Endothelial cell of umbilical vein (primary cell): ENCODE measurements around the gene UVRAG. TPM values are rescaled to one million over a fixed set of nuclear protein-coding genes. Genes with fewer than 3 reads are reported as not detected.

Experiments used
- BruUV-seq: library from RNA; stranded (reverse); fragments of 400-500 nt; replicated peaks from 2 replicates; lab custom pipeline; 2021; lab: Mats Ljungman, UMichigan
- CTCF ChIA-PET: fragments of 300-600, 350-600 bp; sonication (Branson Sonifier 250); formaldehyde crosslinking; loops from one replicate; lab custom pipeline; 2021; ENCODE audit warnings: antibody characterized with exemption, inconsistent platforms; lab: Charles Lee
- POLR2A ChIA-PET: fragments of 300-600, 350-600 bp; sonication (Branson Sonifier 250); formaldehyde crosslinking; loops from one replicate; lab custom pipeline; 2021; ENCODE audit warnings: antibody characterized with exemption, inconsistent platforms; lab: Charles Lee
- DNase-seq: peaks from one replicate; pipeline ENCODE4 v3.0.0-alpha.2; 2011; ENCODE audit warnings: low read depth, low spot score
- FAIRE-seq: peaks from 2 replicates; lab custom pipeline; 2011; peaks lifted over from hg19 to GRCh38; lab: Jason Lieb, UNC
- H2AFZ ChIP-seq: 2 replicates; pipeline ENCODE4 v1.6.0; 2012; ENCODE audit warnings: low read depth, low read length, control low read depth, inconsistent platforms
- H3K27ac ChIP-seq: 2 replicates; pipeline ENCODE4 v1.5.1; 2011; ENCODE audit warnings: low read depth, mild to moderate bottlenecking, control low read depth, low read length, moderate library complexity; ENCODE audit not compliant: insufficient read depth
- H3K27me3 ChIP-seq, 2 experiments: 2 replicates each; pipeline versions ENCODE4 v1.6.0 to v1.6.1; 2011; ENCODE audit warnings: low read length in 2 of 2, mixed read lengths in 1 of 2; ENCODE audit not compliant: control insufficient read depth in 2 of 2, insufficient read depth in 2 of 2
- H3K36me3 ChIP-seq, 2 experiments: 2 replicates in 1 of 2; 3 replicates in 1 of 2; pipeline ENCODE4 v1.5.1; 2011; ENCODE audit warnings: low read length in 2 of 2, mild to moderate bottlenecking in 1 of 2, moderate library complexity in 1 of 2; ENCODE audit not compliant: control insufficient read depth in 2 of 2, insufficient read depth in 2 of 2; ENCODE audit errors: extremely low read depth in 1 of 2
- H3K4me1 ChIP-seq: 3 replicates; pipeline ENCODE4 v1.5.1; 2011; ENCODE audit warnings: mild to moderate bottlenecking, low read length; ENCODE audit not compliant: control insufficient read depth, insufficient read depth; ENCODE audit errors: extremely low read depth
- H3K4me2 ChIP-seq: 2 replicates; pipeline ENCODE4 v1.6.1; 2011; ENCODE audit warnings: low read length, control low read depth, mixed read lengths; ENCODE audit not compliant: insufficient read depth
- H3K4me3 ChIP-seq, 3 experiments: fragments of 200-600 bp in 1 of 3; sonication (generic), shearing (Covaris generic) in 1 of 3; replicated peaks in 1 of 3; 2 replicates each; pipeline ENCODE4 v1.5.1; 2011 to 2016; ENCODE audit warnings: control low read depth in 3 of 3, low read length in 3 of 3, mild to moderate bottlenecking in 2 of 3, inconsistent platforms in 1 of 3, low read depth in 1 of 3, moderate library complexity in 1 of 3; ENCODE audit not compliant: insufficient read depth in 1 of 3
- H3K79me2 ChIP-seq: 2 replicates; pipeline ENCODE4 v1.6.0; 2012; ENCODE audit warnings: low read length, inconsistent platforms; ENCODE audit not compliant: control insufficient read depth, insufficient read depth
- H3K9ac ChIP-seq: replicated peaks from 2 replicates; pipeline ENCODE3; 2011; ENCODE audit warnings: low read length, control low read depth; ENCODE audit not compliant: insufficient read depth; ENCODE audit errors: extremely low read depth
- H3K9me1 ChIP-seq: replicated peaks from 3 replicates; pipeline ENCODE4 v1.6.0; 2011; ENCODE audit warnings: mild to moderate bottlenecking, low read length; ENCODE audit not compliant: control insufficient read depth, insufficient read depth; ENCODE audit errors: extremely low read depth
- H3K9me3 ChIP-seq: replicated peaks from 2 replicates; pipeline ENCODE4 v1.5.1; 2012; ENCODE audit warnings: low read length, inconsistent platforms; ENCODE audit not compliant: control insufficient read depth, insufficient read depth
- H4K20me1 ChIP-seq: replicated peaks from 2 replicates; pipeline ENCODE3; 2011; ENCODE audit warnings: mild to moderate bottlenecking, low read length; ENCODE audit not compliant: control insufficient read depth, insufficient read depth; ENCODE audit errors: extremely low read depth
- GATA2 ChIP-seq: IDR thresholded peaks from 2 replicates; pipeline ENCODE4 v1.7.0; 2011; ENCODE audit warnings: low read depth, mild to moderate bottlenecking, moderate library complexity, mixed read lengths, low read length; ENCODE audit not compliant: insufficient read length, insufficient read depth
- JUN ChIP-seq: IDR thresholded peaks from 2 replicates; pipeline ENCODE4 v1.6.1; 2011; ENCODE audit warnings: borderline replicate concordance, low read depth; ENCODE audit not compliant: insufficient read length, insufficient read depth
- MYC ChIP-seq: IDR thresholded peaks from one replicate; pipeline ENCODE4 v1.6.1; 2011; ENCODE audit warnings: mild to moderate bottlenecking, low read depth, low read length
- POLR2A ChIP-seq: IDR thresholded peaks from 2 replicates; pipeline ENCODE4 v1.6.1; 2012; ENCODE audit warnings: low read depth, mild to moderate bottlenecking, control low read depth, low read length
- POLR2AphosphoS5 ChIP-seq: IDR thresholded peaks from 2 replicates; pipeline ENCODE4 v1.6.1; 2012; ENCODE audit warnings: low read depth, mild to moderate bottlenecking, control low read depth, low read length, moderate library complexity; ENCODE audit not compliant: insufficient read depth
- dilution Hi-C: fragments of 300-500 bp; cut with MboI; formaldehyde crosslinking; loops from one replicate; pipeline ENCODE4 v1.15.0; 2019; ENCODE audit warnings: low sequenced_read_pairs; ENCODE audit not compliant: extremely low pct_ligation_motif_present
- intact Hi-C: fragments of 100-400 bp; cut with micrococcal nuclease; formaldehyde crosslinking; loops from one replicate; pipeline ENCODE4 v1.10.0; 2022
- polyA plus RNA-seq, 4 experiments: library from polyadenylated mRNA; depleted of rRNA in 3 of 4; stranded (reverse) in 3 of 4; unstranded in 1 of 4; fragments of >200 nt; gene quantifications; 2 replicates each; pipeline versions ENCODE4 v1.2.1 to v1.2.3, GENCODE V29; 2011 to 2012; ENCODE audit warnings: missing spikeins in 1 of 4
- total RNA-seq: library from RNA; stranded (reverse); gene quantifications from 2 replicates; pipeline ENCODE4 v1.2.3, GENCODE V29; 2021
- TF ChIP-seq, protein P1 (sequence below): IDR thresholded peaks from 2 replicates; pipeline ENCODE4 v1.6.1; 2011; ENCODE audit not compliant: insufficient read depth, insufficient read length
- TF ChIP-seq, protein P2 (sequence below), 2 donors: IDR thresholded peaks; 1 replicate in 1 of 2; 2 replicates in 1 of 2; pipeline ENCODE4 v1.5.1; 2011; ENCODE audit warnings: low read length in 2 of 2, mild to moderate bottlenecking in 2 of 2, moderate library complexity in 2 of 2, control low read depth in 1 of 2, inconsistent platforms in 1 of 2, low read depth in 1 of 2; ENCODE audit not compliant: insufficient read depth in 1 of 2; ENCODE audit errors: extremely low read depth in 1 of 2

The UVRAG gene
- total and polyA plus RNA-seq, 2 donors (not counting 3 experiments of a cell fraction or from before 2014, with no cell fraction given): 21.2 to 65.6 TPM

DNA sequence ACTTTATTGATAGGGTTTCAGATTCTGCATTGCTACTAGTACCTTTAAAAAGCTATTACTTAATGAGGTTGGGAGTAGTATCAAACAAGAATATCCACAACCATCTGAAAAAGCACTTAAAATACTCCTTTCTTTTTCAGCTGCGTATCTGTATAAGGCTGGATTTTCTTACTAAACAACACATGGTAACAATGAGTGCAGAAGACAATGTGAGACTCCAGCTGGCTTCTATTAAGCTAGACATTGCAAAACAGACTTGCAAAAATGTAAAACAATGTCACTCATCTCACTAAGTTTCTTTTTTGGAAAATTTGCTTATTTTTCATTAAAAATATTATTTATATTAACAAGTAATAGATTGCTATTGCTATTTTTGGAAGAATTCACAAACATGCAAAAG, 258.7 kb downstream of the UVRAG start:
- dilution Hi-C loops: no loop called here
- Histone ChIP-seq H3K36me3 (no peaks in the 10 kb centered on the region), H3K9me3 (no peaks in the 10 kb centered on the region), H3K9me1 (no peaks in the 10 kb centered on the region), H3K4me2 (peak overlapping the region; percentile 35), H3K79me2 (peaks cover 4% of the 10 kb centered on the region), H3K27ac (peak overlapping the region; percentile 44), H3K4me1 (peaks cover 35% of the 10 kb centered on the region), H2AFZ (no peak overlapping the region), H3K27me3 (no peaks in the 10 kb centered on the region), H3K4me3 (no peak overlapping the region), H3K9ac (no peak overlapping the region), H4K20me1 (no peaks in the 10 kb centered on the region)
- TF ChIP-seq POLR2A: no peak
- TF ChIP-seq GATA2: no peak
- TF ChIP-seq POLR2AphosphoS5: no peak
- TF ChIP-seq JUN: no peak
- TF ChIP-seq, protein P1, sequence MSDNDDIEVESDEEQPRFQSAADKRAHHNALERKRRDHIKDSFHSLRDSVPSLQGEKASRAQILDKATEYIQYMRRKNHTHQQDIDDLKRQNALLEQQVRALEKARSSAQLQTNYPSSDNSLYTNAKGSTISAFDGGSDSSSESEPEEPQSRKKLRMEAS: no peak
- no peak for TF ChIP-seq MYC
- TF ChIP-seq, protein P2, sequence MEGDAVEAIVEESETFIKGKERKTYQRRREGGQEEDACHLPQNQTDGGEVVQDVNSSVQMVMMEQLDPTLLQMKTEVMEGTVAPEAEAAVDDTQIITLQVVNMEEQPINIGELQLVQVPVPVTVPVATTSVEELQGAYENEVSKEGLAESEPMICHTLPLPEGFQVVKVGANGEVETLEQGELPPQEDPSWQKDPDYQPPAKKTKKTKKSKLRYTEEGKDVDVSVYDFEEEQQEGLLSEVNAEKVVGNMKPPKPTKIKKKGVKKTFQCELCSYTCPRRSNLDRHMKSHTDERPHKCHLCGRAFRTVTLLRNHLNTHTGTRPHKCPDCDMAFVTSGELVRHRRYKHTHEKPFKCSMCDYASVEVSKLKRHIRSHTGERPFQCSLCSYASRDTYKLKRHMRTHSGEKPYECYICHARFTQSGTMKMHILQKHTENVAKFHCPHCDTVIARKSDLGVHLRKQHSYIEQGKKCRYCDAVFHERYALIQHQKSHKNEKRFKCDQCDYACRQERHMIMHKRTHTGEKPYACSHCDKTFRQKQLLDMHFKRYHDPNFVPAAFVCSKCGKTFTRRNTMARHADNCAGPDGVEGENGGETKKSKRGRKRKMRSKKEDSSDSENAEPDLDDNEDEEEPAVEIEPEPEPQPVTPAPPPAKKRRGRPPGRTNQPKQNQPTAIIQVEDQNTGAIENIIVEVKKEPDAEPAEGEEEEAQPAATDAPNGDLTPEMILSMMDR (IDR thresholded peaks at IDR 0.05; ENCODE audit: extremely low read depth in 1 of 2, insufficient read depth in 1 of 2, low read depth in 1 of 2, low read length in 2 of 2): no peak
- ChIA-PET POLR2A (interaction anchor here (0.5 to 1.4 kb wide), 2 partner anchors 10 to 417 kb away, joined by 3 read pairs; no protein-coding TSS in a partner anchor), CTCF (interaction anchor here (0.7 to 3.2 kb wide), 13 partner anchors 8 to 177 kb away, joined by 3 to 19 read pairs (median 4); no protein-coding TSS in a partner anchor)
- intact Hi-C loops: loop anchor here (2.0 to 5.0 kb wide), 2 partner anchors 43 to 136 kb away; no protein-coding TSS in a partner anchor
- FAIRE-seq (no peak), DNase-seq (peak; percentile 55)
- BruUV-seq: no TSS peak
